NCI-H187 treated with DMSO at 0.1 percent for 48 hours (cell line): Measurements from ENCODE around the gene IFNGR1.

Source experiments
- DNase-seq: peaks from one replicate; lab custom pipeline; 2025; lab: John Stamatoyannopoulos, UW

Gene IFNGR1

GRCh38 chr6:137175157-137175867, 43.9 kb downstream of the IFNGR1 start:
- no peak for DNase-seq

DNA sequence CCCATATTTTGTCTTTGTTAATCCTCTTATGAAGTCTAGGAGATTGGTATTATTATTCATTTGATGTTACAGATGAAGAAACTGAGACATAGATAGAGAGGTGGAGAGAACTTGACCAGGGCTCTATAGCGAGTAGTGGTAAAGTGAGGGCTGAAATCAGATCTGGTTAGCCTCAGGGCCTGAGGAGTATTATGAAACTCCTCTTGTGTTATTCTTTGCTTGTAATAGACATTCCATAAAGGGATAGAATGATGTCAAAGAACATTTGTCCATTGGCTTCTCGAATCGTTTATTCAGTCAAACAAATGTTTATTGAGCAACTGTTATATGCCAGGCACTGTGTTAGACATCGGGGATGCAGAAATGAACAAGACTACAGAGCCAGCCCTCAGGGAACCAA, 45.7 kb downstream of the IFNGR1 start, which contains the start of gene IL22RA2:
Gene IL22RA2, minus strand, starts transcription at position 144 of the 400 bp plus-strand sequence. CDS start 11,895 bp downstream, outside the sequence.
- no peak for DNase-seq

GRCh38 chr6:137172734-137173431, 46.3 kb downstream of the IFNGR1 start:
- DNase-seq, result no peak

DNA sequence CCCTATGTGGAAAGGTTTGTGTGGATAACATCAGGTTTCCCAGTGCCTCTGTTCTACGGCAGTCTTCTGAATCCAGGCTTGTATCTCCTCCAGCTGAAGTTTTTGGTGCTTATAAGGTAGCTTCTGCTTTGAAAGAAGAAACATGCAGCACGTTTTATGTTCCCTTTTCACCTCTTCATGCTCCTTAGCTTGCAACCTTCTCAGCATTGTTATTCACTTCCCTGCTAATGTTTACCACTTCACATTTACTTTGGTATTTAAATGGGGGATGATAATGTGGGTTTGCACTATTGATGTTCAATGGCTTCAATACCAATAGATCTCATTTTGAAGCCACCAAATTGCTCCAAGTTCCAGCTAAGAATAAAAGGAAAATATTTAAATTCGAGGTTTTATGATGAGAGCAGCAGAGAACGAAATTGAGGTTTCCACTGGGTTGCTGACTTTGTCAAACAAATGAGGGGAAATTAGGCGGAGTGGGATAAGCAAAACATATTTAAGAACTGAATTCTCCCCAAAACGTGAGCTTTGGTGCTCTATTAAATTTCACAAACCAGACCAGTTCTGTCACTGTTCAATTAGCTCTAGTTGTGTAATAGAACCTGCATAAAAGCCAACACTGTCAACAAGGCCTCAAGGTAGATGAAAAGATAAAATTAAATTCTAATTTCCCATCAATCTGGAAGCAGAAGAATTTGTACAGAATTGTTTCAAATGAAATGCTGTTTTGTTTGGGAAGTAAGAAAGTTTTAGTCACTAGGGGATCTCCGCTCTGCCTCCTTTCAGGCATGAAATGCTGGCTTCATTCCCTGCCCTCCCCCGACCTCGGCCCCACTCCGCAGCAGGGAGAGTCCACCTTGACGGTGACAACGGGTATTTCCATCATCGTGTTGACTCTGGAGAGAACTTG, 47.1 kb downstream of the IFNGR1 start:
- DNase-seq, result no peak

DNA sequence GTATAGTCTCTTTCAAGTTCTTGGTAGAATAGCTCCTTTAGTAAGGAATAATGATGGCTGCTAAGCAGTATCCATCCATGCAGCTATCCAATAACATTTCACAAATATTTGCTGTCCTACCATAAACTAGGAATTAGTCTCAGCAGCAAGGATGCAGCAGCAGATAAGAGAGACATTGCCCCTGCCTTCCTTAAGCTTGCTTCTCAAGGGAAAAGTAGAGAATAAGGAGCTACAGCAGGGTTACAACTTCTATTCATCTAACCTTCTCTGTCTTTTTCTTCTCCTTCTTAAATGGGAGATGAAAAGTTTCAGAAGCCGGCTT, 48.2 kb downstream of the IFNGR1 start:
- no peak for DNase-seq

DNA sequence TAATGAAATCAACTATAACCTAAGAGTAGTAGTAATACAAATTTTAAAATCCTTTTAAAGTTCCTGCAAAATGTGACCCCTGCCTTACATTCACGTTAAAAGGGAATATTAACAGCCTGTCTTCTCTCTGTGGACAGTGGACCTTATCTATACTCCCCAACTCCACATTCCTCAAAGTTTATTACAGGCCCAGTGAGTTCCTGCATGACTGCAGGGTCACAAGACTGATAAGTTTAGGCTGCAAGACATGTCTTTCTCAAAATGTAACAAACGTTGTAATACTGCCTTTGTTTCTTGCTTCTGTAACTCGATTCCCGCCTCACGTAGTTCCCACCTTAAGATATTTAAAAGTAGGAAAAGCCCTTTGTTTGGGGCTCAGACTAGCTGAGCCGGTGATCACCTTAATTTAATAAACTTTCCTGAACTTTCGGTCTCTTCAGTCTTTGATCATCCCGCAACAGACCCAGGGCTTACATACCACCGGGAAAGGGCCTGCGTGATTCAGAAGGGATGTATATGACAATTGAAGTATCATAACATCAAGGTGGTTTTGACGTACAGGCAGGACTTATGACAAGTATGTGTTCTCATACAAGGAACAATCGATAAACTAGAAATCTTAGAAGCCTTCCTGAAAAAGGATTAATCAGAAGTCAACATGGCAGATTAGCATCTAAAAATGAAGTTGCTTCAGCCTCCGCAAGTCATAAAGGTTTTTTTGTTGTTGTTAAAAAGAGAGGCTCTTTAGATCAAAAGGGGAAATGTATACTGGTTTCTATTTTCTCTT, 48.7 kb downstream of the IFNGR1 start:
- DNase-seq, result no peak

GRCh38 chr6:137167702-137168377, 51.3 kb downstream of the IFNGR1 start:
- no peak for DNase-seq

DNA sequence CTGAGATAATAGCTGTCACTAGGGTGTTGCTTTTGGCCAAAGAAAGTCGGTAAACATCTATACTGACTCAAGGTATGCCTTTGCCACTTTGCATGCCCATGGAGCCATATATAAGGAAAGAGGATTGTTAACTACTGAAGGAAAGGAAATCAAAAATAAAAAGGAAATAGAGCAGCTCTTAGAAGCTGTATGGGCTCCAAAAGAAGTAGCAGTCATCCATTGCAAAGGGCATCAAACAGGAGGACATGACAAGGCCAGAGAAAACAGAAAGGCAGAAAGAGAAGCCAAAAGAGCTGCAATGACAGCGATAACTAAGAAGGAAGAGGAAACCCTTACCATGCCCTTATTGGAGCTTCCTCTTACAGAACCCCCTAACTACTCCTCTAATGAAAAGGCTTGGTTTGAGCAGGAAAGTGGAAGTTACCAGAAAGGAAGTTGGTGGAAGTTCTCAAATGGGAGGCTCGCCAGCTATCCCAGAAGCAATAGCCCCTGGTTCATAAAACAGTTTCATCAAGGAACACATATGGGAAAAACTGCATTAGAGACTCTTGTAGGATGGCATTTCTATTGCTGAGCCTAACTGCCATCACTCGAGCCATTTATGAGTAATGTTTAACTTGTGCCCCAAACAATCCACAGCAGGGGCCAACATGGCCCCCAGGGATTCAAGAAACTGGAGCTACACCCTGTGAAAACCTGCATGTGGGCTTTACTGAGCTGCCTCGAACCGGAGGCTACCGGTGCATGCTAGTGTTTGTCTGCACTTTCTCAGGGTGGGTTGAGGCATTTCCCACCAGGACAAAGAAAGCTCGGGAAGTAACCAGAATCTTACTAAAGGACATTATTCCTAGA, 52.7 kb downstream of the IFNGR1 start:
- DNase-seq, result no peak

GRCh38 chr6:137165375-137166246, 53.6 kb downstream of the IFNGR1 start:
- DNase-seq, result no peak

DNA sequence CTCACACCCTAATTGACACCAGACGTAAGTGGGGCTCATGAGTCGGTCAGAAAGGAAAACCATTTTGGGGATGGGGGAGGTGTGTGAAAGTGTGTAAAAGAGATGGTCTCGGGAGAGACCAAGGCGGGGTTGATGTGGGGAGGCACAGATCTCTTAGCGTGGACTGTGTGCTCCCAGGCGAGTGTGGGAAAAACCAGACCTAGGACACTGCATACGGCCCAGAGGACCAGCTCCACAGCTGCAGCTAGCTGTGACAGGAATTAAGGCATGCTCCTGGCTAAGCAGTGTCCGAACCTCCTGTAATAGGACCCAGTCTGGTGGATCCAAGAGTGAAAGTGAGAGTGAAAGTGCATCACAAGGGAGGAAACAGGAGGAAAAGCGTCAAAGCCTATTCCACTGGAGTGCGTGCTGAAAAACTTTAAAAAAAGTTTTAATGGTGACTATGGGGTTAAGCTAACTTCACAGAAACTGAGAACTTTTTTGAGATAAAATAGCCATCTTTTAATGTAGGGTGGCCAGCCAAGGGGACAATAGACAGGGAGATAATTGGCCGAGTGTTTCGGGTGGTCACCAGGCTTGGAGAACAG, 55.4 kb downstream of the IFNGR1 start:
- no peak for DNase-seq

DNA sequence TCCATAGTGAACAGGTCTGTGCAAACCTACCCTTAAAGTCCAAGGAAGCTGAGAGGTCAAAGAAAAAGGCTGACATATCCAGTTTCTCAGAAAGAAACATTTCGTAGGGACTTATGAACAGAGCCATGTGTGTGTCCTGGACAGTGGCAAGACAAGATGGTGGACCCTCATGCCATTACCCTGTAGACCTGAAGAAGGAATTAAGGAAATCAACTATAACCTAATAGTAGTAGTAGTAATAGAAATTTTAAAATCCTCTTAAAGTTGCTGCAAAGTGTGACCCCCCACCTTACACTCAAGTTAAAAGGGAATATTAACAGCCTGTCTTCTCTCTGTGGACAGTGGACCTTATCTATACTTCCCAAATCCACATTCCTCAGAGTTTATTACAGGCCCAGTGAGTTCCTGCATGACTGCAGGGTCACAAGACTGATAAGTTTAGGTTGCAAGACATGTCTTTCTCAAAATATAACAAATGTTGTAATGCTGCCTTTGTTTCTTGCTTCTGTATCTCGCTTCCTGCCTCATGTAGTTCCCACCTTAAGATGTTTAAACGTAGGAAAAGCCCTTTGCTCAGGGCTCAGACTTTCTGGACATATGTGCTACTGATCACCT, 56.4 kb downstream of the IFNGR1 start:
- no peak for DNase-seq

GRCh38 chr6:137161949-137162348, 57.2 kb downstream of the IFNGR1 start:
- DNase-seq, result no peak

GRCh38 chr6:137160763-137161162, 58.4 kb downstream of the IFNGR1 start:
- DNase-seq, result no peak

DNA sequence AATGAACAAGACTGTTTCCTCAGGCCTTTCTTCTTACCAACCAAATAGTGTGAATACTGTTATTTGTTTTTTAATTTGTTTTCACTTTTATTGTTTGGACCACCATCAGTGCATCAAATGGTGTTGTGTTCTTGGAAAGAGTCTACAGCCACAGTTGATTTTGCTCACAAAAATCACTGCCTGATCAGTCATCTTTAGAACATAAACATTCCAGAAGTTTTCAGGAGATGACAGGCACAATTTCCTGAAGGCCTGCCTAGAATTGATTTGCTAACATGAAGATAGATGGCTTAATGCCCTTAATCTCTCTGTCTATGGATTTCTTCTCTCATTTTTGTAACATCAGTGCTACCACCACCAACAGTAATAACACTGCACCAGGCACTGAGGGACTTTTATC, 59.3 kb downstream of the IFNGR1 start:
- DNase-seq, result no peak

- DNase-seq, result no peak
Observed at GRCh38 chr6:137157601-137158000, 61.6 kb downstream of the IFNGR1 start.

DNA sequence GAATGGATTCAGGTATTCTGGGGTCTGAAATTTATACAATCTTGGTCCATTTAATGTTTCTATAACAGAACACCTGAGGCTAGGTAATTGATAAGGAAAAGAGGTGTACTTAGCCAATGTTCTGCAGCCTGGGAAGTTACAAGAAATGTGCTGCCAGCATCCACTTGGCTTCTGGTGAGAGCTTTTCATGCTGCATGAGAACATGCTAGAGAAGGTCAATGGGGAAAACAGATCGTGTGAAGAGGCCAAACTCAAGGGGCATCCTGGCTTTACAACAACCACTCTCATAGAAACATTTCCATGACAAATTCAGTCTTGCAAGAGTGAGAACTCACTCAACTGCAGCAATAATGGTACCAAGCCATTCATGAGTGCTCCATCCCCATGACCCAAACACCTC, 62.5 kb downstream of the IFNGR1 start:
- DNase-seq, result no peak

DNA sequence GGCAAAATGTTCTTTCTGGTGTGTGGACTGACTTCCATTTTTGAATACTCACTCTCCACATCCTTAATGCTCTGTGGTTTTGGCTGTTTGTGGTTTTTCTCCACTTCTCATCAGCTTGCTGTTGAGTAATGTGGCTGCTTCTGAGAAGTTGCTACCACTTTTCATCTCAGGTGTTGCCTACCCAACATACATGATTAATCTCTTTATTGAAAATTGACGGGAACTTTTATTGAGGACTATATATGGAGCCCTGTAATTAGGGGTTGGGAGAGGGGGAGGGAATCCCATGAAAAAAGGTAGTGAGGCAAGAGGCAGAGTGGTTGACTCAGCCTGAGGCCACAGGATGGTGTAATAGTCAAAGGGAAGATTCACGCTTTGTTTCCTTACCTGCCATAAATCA, 63.4 kb downstream of the IFNGR1 start:
- DNase-seq, result no peak

- no peak for DNase-seq
Observed at GRCh38 chr6:137150072-137150471, 69.1 kb downstream of the IFNGR1 start.

GRCh38 chr6:137149035-137149393, 70.2 kb downstream of the IFNGR1 start:
- DNase-seq, result no peak
